MM.1S (cell line): ENCODE results near the gene LRCH1.

Experiments used
- EZH2 ChIP-seq: fragments of 300-600 bp; sonication (generic); optimal IDR thresholded peaks from 2 replicates; pipeline ENCODE3; 2017; ENCODE audit warnings: low read depth, mild to moderate bottlenecking, antibody characterized with exemption, low read length, mixed read lengths
- EZH2phosphoT487 ChIP-seq: fragments of 300-600 bp; sonication (generic); IDR thresholded peaks from 2 replicates; pipeline ENCODE4 v1.6.1; 2018; ENCODE audit warnings: antibody characterized with exemption, low read length
- TF ChIP-seq, protein P1 (sequence below): fragments of 300-600 bp; sonication (generic); IDR thresholded peaks from 2 replicates; pipeline ENCODE4 v1.5.1; 2016; ENCODE audit warnings: antibody characterized with exemption, low read length, mixed read lengths

- TF ChIP-seq, protein P1, sequence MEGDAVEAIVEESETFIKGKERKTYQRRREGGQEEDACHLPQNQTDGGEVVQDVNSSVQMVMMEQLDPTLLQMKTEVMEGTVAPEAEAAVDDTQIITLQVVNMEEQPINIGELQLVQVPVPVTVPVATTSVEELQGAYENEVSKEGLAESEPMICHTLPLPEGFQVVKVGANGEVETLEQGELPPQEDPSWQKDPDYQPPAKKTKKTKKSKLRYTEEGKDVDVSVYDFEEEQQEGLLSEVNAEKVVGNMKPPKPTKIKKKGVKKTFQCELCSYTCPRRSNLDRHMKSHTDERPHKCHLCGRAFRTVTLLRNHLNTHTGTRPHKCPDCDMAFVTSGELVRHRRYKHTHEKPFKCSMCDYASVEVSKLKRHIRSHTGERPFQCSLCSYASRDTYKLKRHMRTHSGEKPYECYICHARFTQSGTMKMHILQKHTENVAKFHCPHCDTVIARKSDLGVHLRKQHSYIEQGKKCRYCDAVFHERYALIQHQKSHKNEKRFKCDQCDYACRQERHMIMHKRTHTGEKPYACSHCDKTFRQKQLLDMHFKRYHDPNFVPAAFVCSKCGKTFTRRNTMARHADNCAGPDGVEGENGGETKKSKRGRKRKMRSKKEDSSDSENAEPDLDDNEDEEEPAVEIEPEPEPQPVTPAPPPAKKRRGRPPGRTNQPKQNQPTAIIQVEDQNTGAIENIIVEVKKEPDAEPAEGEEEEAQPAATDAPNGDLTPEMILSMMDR = no peak
- TF ChIP-seq EZH2phosphoT487 (no peak), EZH2 (no peak)
Observed at GRCh38 chr13:46782691-46783090, 229.7 kb downstream of the LRCH1 start.
